ENCODE data around the gene FXN.

FXN gene

GRCh38 chr9:69045821-69046220 is 10.3 kb downstream of the FXN start:
- Histone ChIP-seq H3F3A (ENCODE audit: insufficient read depth, low read length) (no peaks in the 10 kb centered on the region), H3K4me2 (ENCODE audit: low read length) (no peak overlapping the region), H3K79me2 (ENCODE audit: insufficient read depth, low read length) (no peaks in the 10 kb centered on the region), H3K27ac (ENCODE audit: low read depth, low read length, poor library complexity, severe bottlenecking) (no peak overlapping the region), H3K4me1 (ENCODE audit: insufficient read depth, low read length, severe bottlenecking) (no peaks in the 10 kb centered on the region), H3K4me3 (ENCODE audit: low read depth, low read length, poor library complexity, severe bottlenecking) (no peak overlapping the region), H3K27me3 (ENCODE audit: insufficient read depth, low read length) (no peaks in the 10 kb centered on the region), H3K36me3 (ENCODE audit: insufficient read depth, low read length) (peaks cover 32% of the 10 kb centered on the region), H3K9ac (ENCODE audit: low read length) (no peak overlapping the region), H4K20me1 (ENCODE audit: insufficient read depth, low read length) (no peaks in the 10 kb centered on the region), H3K9me2 (ENCODE audit: low read depth, low read length) (no peaks in the 10 kb centered on the region), H2AFZ (ENCODE audit: low read length) (no peak overlapping the region), H3K9me3 (ENCODE audit: low read length) (no peaks in the 10 kb centered on the region)
- TF ChIP-seq, protein P1, sequence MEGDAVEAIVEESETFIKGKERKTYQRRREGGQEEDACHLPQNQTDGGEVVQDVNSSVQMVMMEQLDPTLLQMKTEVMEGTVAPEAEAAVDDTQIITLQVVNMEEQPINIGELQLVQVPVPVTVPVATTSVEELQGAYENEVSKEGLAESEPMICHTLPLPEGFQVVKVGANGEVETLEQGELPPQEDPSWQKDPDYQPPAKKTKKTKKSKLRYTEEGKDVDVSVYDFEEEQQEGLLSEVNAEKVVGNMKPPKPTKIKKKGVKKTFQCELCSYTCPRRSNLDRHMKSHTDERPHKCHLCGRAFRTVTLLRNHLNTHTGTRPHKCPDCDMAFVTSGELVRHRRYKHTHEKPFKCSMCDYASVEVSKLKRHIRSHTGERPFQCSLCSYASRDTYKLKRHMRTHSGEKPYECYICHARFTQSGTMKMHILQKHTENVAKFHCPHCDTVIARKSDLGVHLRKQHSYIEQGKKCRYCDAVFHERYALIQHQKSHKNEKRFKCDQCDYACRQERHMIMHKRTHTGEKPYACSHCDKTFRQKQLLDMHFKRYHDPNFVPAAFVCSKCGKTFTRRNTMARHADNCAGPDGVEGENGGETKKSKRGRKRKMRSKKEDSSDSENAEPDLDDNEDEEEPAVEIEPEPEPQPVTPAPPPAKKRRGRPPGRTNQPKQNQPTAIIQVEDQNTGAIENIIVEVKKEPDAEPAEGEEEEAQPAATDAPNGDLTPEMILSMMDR (IDR thresholded peaks at IDR 0.05; ENCODE audit: low read length): no peak
- no peak for TF ChIP-seq EZH2 (IDR thresholded peaks at IDR 0.05; ENCODE audit: borderline replicate concordance, low read length)

GRCh38 chr9:69046723-69047122 is 11.2 kb downstream of the FXN start:
- no peak overlapping the region for H3K9ac ChIP-seq (ENCODE audit: low read length)
- no peaks in the 10 kb centered on the region for H3K9me3 ChIP-seq (ENCODE audit: low read length)
- no peaks in the 10 kb centered on the region for H4K20me1 ChIP-seq (ENCODE audit: insufficient read depth, low read length)
- H3K27me3 ChIP-seq (ENCODE audit: insufficient read depth, low read length): no peaks in the 10 kb centered on the region
- H3K9me2 ChIP-seq (ENCODE audit: low read depth, low read length): no peaks in the 10 kb centered on the region
- H3K4me1 ChIP-seq (ENCODE audit: insufficient read depth, low read length, severe bottlenecking): no peaks in the 10 kb centered on the region
- no peaks in the 10 kb centered on the region for H3F3A ChIP-seq (ENCODE audit: insufficient read depth, low read length)
- H3K36me3 ChIP-seq (ENCODE audit: insufficient read depth, low read length): peaks cover 32% of the 10 kb centered on the region
- TF ChIP-seq EZH2 (IDR thresholded peaks at IDR 0.05; ENCODE audit: borderline replicate concordance, low read length): no peak
- TF ChIP-seq, protein P1 (IDR thresholded peaks at IDR 0.05; ENCODE audit: low read length): no peak
- H2AFZ ChIP-seq (ENCODE audit: low read length): no peak overlapping the region
- H3K4me3 ChIP-seq (ENCODE audit: low read depth, low read length, poor library complexity, severe bottlenecking): no peak overlapping the region
- no peaks in the 10 kb centered on the region for H3K79me2 ChIP-seq (ENCODE audit: insufficient read depth, low read length)
- no peak overlapping the region for H3K27ac ChIP-seq (ENCODE audit: low read depth, low read length, poor library complexity, severe bottlenecking)
- no peak overlapping the region for H3K4me2 ChIP-seq (ENCODE audit: low read length)

GRCh38 chr9:69047371-69047770 is 11.8 kb downstream of the FXN start:
- H4K20me1 ChIP-seq (ENCODE audit: insufficient read depth, low read length): no peaks in the 10 kb centered on the region

More at GRCh38 chr9:69047371-69047770, 11.8 kb downstream of the FXN start:
- no peak overlapping the region for H3K9ac ChIP-seq (ENCODE audit: low read length)
- no peak overlapping the region for H2AFZ ChIP-seq (ENCODE audit: low read length)
- H3K36me3 ChIP-seq (ENCODE audit: insufficient read depth, low read length): peaks cover 32% of the 10 kb centered on the region
- TF ChIP-seq, protein P1 (IDR thresholded peaks at IDR 0.05; ENCODE audit: low read length): no peak
- no peaks in the 10 kb centered on the region for H3K9me3 ChIP-seq (ENCODE audit: low read length)
- H3K27ac ChIP-seq (ENCODE audit: low read depth, low read length, poor library complexity, severe bottlenecking): no peak overlapping the region
- no peaks in the 10 kb centered on the region for H3K27me3 ChIP-seq (ENCODE audit: insufficient read depth, low read length)
- H3K4me3 ChIP-seq (ENCODE audit: low read depth, low read length, poor library complexity, severe bottlenecking): no peak overlapping the region
- no peak overlapping the region for H3K4me2 ChIP-seq (ENCODE audit: low read length)
- H3F3A ChIP-seq (ENCODE audit: insufficient read depth, low read length): no peaks in the 10 kb centered on the region
- no peaks in the 10 kb centered on the region for H3K4me1 ChIP-seq (ENCODE audit: insufficient read depth, low read length, severe bottlenecking)
- no peaks in the 10 kb centered on the region for H3K9me2 ChIP-seq (ENCODE audit: low read depth, low read length)
- H3K79me2 ChIP-seq (ENCODE audit: insufficient read depth, low read length): no peaks in the 10 kb centered on the region
